Activated CD4-positive, alpha-beta T cell treated with anti-CD3 and anti-CD28 coated beads, Interleukin-2, amount 10 ng/mL, durations not matched to agents 24 days and 14 days (primary cell): ENCODE data around the gene CEMIP2. TPM values are rescaled to one million over a fixed set of nuclear protein-coding genes. Genes with fewer than 3 reads are reported as not detected.

ENCODE experiments used
- DNase-seq: peaks from one replicate; pipeline ENCODE4 v3.0.0; 2022
- H3K27ac Mint-ChIP-seq: one replicate; pipeline ENCODE4 v1.8.0; 2022; ENCODE audit warnings: mild to moderate bottlenecking, mixed read lengths
- H3K27me3 Mint-ChIP-seq: one replicate; pipeline ENCODE4 v1.8.0; 2022; ENCODE audit warnings: mixed read lengths
- H3K36me3 Mint-ChIP-seq: one replicate; pipeline ENCODE4 v1.8.0; 2022; ENCODE audit warnings: low read depth, mild to moderate bottlenecking, mixed read lengths
- H3K4me1 Mint-ChIP-seq: one replicate; pipeline ENCODE4 v1.8.0; 2021; ENCODE audit warnings: mixed read lengths
- H3K4me3 Mint-ChIP-seq: one replicate; pipeline ENCODE4 v1.8.0; 2022; ENCODE audit warnings: mild to moderate bottlenecking, moderate library complexity, mixed read lengths
- H3K9me3 Mint-ChIP-seq: one replicate; pipeline ENCODE4 v1.8.0; 2021; ENCODE audit warnings: mixed read lengths
- intact Hi-C: fragments of 100-400 bp; cut with micrococcal nuclease; formaldehyde crosslinking; loops from one replicate; pipeline ENCODE4 v1.15.1; 2023
- total RNA-seq: library from RNA; stranded (reverse); gene quantifications from 2 replicates; pipeline ENCODE4 v1.2.3, GENCODE V29; 2022

The CEMIP2 gene
- total RNA-seq, 1 donor from 2014 or later = 47.7 TPM

DNA sequence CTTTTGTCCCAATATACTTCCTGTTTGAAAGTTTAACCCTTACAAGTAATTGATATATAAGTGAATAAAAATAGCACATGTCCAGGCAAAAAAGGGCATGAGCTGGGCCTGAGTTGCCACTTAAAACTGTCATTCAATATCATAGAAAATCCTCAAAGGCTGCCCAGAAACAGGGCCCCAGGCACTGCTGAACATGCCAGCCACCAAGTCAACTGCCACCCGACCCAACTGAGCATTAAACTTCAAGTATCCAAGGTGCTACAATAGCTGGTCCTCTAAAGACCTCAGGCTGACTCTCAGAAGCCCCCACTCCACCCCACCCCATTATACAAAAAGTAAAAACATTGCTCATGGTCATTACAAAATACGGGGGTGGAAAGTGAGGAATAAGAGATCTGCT is 83.7 kb downstream of the CEMIP2 start:
- no peak for DNase-seq
- peak overlapping the region; percentile 65 for H3K4me3 Mint-ChIP-seq
- intact Hi-C loops = loop anchor here (10.0 kb wide), 1 partner anchor 60 kb away; no protein-coding TSS in a partner anchor
- H3K27me3 Mint-ChIP-seq = no peaks in the 10 kb centered on the region
- H3K9me3 Mint-ChIP-seq = no peaks in the 10 kb centered on the region
- H3K27ac Mint-ChIP-seq = peak overlapping the region; percentile 20
- H3K36me3 Mint-ChIP-seq = peaks cover 54% of the 10 kb centered on the region
- H3K4me1 Mint-ChIP-seq = peaks cover 33% of the 10 kb centered on the region

DNA sequence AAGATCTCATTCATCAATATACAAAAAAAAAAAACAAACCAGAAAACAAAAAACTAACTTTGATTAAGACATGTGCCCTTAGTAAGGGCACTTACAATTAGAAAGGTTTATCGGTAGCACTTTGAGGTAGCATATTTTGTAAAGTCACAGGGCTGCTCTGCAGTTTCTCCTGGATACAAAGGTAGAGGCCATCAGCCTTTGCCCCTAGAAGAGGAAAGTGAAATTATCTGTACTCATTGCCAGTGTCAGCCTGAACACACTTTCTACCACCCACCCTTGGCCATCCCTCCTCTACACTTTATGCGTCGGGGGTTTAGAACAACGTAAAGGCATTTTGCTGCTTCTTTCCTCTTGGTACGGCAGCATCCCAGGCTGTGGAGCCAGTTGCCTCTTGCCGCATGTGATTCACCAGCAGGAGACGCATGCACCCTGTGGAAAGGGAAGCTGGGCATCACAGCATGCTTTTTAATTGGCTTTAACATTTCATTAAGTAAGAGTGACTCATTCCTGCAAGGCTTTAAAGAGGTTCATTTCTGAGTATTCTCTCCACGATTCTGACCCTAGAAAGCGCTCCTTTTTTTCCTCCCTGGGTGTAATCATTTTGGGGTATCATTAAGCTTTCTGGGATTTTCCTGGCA is 84.6 kb downstream of the CEMIP2 start:
- Mint-ChIP-seq H3K4me1 (peaks cover 30% of the 10 kb centered on the region), H3K27me3 (no peaks in the 10 kb centered on the region), H3K9me3 (no peaks in the 10 kb centered on the region), H3K4me3 (peak overlapping the region; percentile 65), H3K27ac (peak overlapping the region; percentile 69), H3K36me3 (peaks cover 49% of the 10 kb centered on the region)
- no peak for DNase-seq
- intact Hi-C loops = loop anchor here (10.0 kb wide), 1 partner anchor 59 kb away; no protein-coding TSS in a partner anchor

DNA sequence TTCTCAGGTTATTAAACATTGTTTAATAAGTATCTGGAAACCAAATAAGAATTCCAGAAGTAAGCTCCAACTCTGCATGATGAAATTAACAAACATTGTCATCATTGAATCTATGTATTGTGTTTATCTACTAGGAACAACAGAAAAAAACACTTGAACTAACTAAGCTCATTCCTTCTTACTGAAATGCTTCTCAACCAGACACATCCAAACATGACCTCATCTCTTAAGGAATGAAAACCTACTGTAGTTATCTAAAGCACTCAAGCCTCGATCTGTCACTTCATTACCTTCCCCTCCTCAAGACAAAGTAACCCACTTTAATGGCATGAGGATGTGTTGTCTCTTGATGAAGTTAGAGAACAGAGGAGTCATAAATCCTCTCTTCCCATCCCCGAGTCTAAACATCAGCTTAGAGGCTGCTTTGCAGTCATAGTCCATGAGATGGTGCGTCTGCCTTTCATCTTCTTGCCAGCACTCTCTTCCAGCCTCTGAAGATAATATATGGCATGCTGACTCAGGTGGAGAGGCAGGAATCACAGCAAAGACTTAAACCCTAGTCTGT is 86.5 kb downstream of the CEMIP2 start:
- Mint-ChIP-seq H3K4me1 (peaks cover 32% of the 10 kb centered on the region), H3K27ac (no peak overlapping the region), H3K36me3 (peaks cover 44% of the 10 kb centered on the region), H3K4me3 (no peak overlapping the region), H3K9me3 (no peaks in the 10 kb centered on the region), H3K27me3 (no peaks in the 10 kb centered on the region)
- intact Hi-C loops = loop anchor here (10.0 kb wide), 1 partner anchor 57 kb away; no protein-coding TSS in a partner anchor
- DNase-seq = no peak

DNA sequence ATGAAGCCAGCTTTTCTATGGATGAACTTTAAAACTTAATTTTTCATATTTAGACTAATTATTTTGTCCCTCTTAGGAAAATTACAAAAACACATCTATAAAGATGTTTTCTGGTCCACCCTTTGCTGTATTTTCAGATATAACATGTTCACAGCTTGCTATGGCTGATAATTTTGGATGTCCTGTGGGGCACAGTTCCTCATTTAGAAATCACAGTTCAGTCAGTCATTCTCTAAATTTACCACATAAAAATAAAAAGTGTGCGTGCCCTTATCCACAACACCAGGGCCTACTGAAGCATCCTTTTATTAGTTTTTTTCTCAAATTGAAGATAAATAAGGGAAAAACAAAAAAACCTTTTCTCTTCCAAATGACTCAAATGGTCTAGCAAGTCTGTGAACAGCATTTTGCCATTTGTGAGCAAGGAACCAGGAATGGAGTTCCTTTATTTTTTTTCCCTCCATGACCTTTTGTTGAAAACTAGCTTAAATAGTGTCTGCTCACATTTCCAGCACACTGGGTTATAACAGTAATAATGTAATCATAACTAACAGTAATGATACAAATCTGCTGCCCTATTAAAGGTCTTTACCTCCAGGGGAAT is 87.1 kb downstream of the CEMIP2 start:
- H3K9me3 Mint-ChIP-seq = no peaks in the 10 kb centered on the region
- H3K27ac Mint-ChIP-seq = no peak overlapping the region
- peaks cover 34% of the 10 kb centered on the region for H3K4me1 Mint-ChIP-seq
- intact Hi-C loops = loop anchor here (10.0 kb wide), 1 partner anchor 56 kb away; no protein-coding TSS in a partner anchor
- peaks cover 44% of the 10 kb centered on the region for H3K36me3 Mint-ChIP-seq
- DNase-seq = no peak
- no peaks in the 10 kb centered on the region for H3K27me3 Mint-ChIP-seq
- H3K4me3 Mint-ChIP-seq = no peak overlapping the region

DNA sequence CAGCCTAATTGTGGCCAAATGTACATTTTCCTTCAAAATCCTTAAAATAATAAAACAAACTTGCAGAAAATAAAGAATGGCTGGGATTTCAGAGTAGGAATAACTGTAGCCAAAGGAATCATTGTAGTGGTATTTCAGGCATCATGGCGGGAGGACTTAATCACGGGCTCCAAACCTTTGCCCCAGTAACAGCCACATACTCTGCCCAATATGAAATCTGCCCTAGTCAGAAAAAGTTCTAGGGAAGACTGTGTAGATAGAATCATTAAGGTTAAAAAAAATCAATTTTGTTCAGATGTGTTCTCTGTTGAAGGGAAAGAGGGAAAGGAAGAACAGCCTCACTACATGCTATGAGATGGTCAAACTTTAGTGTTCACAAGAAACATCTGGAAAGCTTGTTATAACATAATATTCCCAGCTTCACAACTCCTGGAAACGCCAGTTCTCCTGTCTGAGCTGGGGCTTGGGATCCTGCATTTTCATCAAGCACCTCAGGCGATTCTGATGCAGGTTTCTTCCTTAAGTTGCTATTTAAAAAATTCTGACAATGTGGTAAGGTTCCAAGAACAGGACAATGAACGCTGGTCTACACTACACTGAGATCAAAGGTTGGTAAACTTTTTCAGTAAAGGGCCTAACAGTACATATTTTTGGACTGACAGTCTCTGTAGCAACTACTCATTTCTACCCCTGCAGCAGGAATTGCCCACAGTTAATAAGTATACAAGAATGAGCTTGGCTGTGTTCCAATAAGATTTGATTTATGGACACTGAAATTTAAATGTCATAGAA is 87.9 kb downstream of the CEMIP2 start:
- no peak for DNase-seq
- Mint-ChIP-seq H3K36me3 (peaks cover 36% of the 10 kb centered on the region), H3K9me3 (no peaks in the 10 kb centered on the region), H3K27ac (no peak overlapping the region), H3K4me3 (no peak overlapping the region), H3K27me3 (no peaks in the 10 kb centered on the region), H3K4me1 (peaks cover 26% of the 10 kb centered on the region)
- intact Hi-C loops = loop anchor here (10.0 kb wide), 1 partner anchor 56 kb away; no protein-coding TSS in a partner anchor

DNA sequence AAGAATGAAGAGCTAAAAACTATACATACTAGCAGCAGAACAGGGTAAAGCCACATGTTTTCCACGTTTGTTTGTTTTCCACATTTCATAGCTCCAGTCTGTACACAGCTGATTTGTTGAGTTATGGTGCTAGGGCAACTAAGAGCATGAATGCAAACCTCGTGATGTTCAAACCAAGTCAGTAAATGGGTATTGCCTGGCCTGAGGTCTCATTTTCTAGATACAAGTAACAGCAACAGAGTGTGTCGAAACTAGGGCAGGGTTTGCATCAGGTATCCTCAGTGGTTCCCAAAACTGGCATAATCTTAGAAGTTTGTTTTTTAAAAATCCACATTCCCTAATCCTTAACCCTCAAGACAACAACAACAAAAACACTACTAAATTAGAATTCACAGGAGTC is 89.3 kb downstream of the CEMIP2 start:
- H3K4me1 Mint-ChIP-seq = peaks cover 19% of the 10 kb centered on the region
- H3K27ac Mint-ChIP-seq = no peak overlapping the region
- H3K27me3 Mint-ChIP-seq = no peaks in the 10 kb centered on the region
- H3K9me3 Mint-ChIP-seq = no peaks in the 10 kb centered on the region
- no peak overlapping the region for H3K4me3 Mint-ChIP-seq
- intact Hi-C loops = loop anchor here (5.0 kb wide), 1 partner anchor 37 kb away; no protein-coding TSS in a partner anchor
- peaks cover 32% of the 10 kb centered on the region for H3K36me3 Mint-ChIP-seq
- no peak for DNase-seq

DNA sequence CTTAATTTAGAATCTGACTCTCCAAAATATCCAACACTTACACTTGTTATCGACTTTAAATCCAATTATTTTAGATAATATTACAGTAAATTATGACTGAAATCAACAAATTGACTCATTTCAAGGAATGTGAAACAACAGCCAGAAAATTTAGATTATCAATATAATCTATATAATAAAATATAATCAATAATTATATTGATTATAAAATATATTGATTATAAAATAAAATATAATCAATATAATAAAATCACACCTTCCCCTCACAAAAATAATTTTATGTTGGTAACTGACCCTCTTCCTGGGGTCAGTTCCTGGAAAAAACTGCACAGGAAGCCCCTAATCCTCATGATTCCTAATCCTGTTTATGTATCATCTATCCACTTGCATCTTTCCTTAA is 91.1 kb downstream of the CEMIP2 start:
- no peaks in the 10 kb centered on the region for H3K9me3 Mint-ChIP-seq
- no peak for DNase-seq
- no peak overlapping the region for H3K4me3 Mint-ChIP-seq
- H3K27ac Mint-ChIP-seq = no peak overlapping the region
- intact Hi-C loops = loop anchor here (5.0 kb wide), 1 partner anchor 35 kb away; no protein-coding TSS in a partner anchor
- peaks cover 23% of the 10 kb centered on the region for H3K36me3 Mint-ChIP-seq
- H3K27me3 Mint-ChIP-seq = no peaks in the 10 kb centered on the region
- H3K4me1 Mint-ChIP-seq = peaks cover 13% of the 10 kb centered on the region

DNA sequence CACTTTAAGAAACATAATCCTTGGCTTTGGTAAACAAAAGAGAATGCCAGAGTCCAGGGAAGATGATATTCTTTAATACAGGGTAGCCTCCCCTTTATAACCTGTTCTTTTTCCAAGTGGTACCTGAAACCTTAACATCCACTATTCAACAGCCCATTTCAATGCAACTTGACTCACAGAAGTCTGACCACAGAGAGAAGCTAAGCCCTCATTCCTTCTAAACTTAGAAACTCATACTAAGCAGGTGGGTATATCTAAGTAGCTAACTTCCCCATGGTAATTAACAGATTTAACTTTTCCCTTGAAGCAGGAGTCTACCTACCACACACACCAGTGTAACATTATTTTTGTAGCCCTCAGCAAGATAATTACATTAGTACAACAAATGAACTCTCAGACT is 91.9 kb downstream of the CEMIP2 start:
- Mint-ChIP-seq H3K9me3 (no peaks in the 10 kb centered on the region), H3K27me3 (no peaks in the 10 kb centered on the region), H3K4me3 (no peak overlapping the region), H3K4me1 (peaks cover 13% of the 10 kb centered on the region), H3K36me3 (peaks cover 18% of the 10 kb centered on the region), H3K27ac (no peak overlapping the region)
- intact Hi-C loops = loop anchor here (1.0 to 5.0 kb wide), 2 partner anchors 9 to 34 kb away; no protein-coding TSS in a partner anchor
- DNase-seq = no peak

DNA sequence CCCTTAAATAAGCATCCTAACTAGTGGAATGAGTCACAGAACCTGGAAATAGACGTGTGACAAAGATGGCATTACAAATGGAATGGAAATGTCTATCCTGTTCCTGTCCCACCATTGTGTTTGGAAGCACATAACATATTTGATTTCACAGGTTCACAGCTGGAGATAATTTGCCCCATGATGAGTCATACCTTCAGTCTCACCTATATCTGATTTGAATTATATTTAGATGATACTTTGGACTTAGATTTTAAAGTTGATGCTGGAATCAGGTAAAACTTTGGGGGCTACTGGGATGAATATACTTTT is 92.5 kb downstream of the CEMIP2 start:
- intact Hi-C loops = loop anchor here (1.0 to 5.0 kb wide), 2 partner anchors 9 to 34 kb away; no protein-coding TSS in a partner anchor
- H3K4me3 Mint-ChIP-seq = no peak overlapping the region
- H3K27me3 Mint-ChIP-seq = no peaks in the 10 kb centered on the region
- no peak overlapping the region for H3K27ac Mint-ChIP-seq
- H3K36me3 Mint-ChIP-seq = peaks cover 18% of the 10 kb centered on the region
- H3K9me3 Mint-ChIP-seq = no peaks in the 10 kb centered on the region
- H3K4me1 Mint-ChIP-seq = peaks cover 13% of the 10 kb centered on the region
- no peak for DNase-seq

DNA sequence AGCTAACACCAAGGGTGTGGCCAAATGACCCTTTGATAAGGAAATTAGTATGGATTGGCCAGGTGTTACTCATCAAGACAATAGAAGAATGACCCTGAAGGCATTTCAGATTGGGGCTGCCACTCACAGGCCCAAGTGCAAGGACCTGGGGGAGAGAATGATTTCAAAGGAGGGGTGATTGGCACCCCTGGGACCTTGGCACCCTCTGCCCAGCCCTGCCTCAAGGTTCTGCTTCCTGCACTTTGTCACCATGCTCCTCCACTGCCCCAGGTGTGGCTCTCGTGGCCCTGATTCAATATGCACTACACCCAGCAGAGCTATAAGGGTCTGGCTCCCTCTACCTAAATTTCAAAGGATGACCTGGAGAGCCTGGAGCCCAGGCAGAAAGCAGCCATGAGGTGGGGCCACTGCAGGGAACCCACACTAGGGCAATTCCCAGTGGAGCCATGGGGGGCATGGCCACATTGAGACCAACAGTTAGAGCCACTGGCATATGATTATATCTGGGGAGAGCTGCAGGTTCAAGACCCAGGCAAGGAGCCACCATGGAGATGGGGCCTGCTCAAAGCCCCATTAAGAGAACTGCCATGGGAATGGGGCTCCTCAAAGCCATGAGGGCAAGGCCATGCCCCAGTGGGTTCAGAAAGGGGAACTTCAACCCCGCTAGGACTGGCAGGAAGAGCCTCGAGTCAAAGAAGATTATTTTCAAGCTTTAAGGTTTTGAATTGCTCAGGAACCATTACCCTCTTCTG is 93.0 kb downstream of the CEMIP2 start:
- no peak for DNase-seq
- H3K9me3 Mint-ChIP-seq = no peaks in the 10 kb centered on the region
- H3K27me3 Mint-ChIP-seq = no peaks in the 10 kb centered on the region
- no peak overlapping the region for H3K4me3 Mint-ChIP-seq
- H3K36me3 Mint-ChIP-seq = peaks cover 17% of the 10 kb centered on the region
- peaks cover 12% of the 10 kb centered on the region for H3K4me1 Mint-ChIP-seq
- H3K27ac Mint-ChIP-seq = no peak overlapping the region
- intact Hi-C loops = loop anchor here (5.0 kb wide), 1 partner anchor 33 kb away; no protein-coding TSS in a partner anchor

DNA sequence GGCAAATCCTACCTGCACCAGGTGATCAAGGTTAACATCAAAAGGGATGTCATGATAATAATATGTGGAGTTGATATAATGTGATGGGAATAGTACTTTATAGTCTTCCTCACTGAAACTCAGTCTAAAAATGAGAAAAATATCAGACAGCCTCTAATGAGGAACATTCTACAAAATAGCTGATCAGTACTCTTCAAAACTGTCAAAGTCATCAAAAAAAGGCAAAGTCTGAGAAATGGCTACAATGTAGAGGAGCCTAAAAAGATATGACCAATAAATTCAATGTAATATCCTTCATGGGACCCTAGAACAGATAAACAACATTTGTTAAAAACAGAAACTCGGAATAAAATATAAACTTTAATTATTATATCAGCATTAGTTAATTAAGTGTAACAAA is 95.7 kb downstream of the CEMIP2 start:
- intact Hi-C loops = no loop called here
- Mint-ChIP-seq H3K4me1 (peaks cover 2% of the 10 kb centered on the region), H3K27ac (no peak overlapping the region), H3K4me3 (no peak overlapping the region), H3K36me3 (peaks cover 8% of the 10 kb centered on the region), H3K27me3 (peaks cover 7% of the 10 kb centered on the region), H3K9me3 (peaks cover 4% of the 10 kb centered on the region)
- no peak for DNase-seq

DNA sequence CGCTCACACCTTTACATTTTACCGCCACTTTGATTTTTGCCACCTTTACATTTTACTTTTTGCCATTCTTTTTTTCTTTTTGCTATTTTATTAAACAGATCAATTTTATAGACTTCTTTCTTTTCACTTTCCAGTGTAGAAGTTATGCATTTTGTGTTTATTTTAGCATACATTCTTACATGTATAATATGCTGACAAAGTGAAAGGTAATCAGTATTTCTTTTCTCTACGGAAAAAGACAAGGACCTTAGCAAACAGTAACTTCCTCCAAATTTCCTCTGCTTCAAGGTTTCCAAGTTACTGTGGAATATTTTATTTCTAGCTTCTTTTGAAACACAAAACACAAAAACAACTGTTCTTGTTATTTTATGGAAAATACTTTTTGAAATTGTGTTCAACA is 97.0 kb downstream of the CEMIP2 start:
- Mint-ChIP-seq H3K36me3 (peaks cover 4% of the 10 kb centered on the region), H3K27me3 (peaks cover 7% of the 10 kb centered on the region), H3K4me1 (no peaks in the 10 kb centered on the region), H3K9me3 (peaks cover 4% of the 10 kb centered on the region), H3K27ac (no peak overlapping the region), H3K4me3 (no peak overlapping the region)
- intact Hi-C loops = no loop called here
- no peak for DNase-seq

DNA sequence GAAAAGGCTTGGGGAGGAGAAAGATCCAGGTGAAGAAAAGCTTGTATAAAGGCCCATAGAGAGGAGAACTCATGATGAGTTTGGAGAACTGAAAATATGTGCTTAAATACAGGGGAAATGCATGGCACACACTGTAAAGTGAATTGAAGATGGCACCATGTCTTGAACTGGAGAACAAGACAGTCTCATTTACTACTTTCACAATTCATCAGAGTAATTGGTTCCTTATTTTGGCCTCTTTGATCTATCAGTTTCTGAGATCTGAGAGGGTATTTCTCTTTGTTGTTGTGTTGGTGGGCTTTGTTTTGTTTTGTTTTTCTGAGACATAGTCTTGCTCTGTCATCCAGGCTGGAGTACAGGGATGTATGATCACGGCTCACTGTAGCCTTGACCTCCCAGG is 98.2 kb downstream of the CEMIP2 start:
- Mint-ChIP-seq H3K36me3 (peaks cover 4% of the 10 kb centered on the region), H3K4me1 (no peaks in the 10 kb centered on the region), H3K27me3 (peaks cover 7% of the 10 kb centered on the region), H3K9me3 (peaks cover 4% of the 10 kb centered on the region), H3K4me3 (no peak overlapping the region), H3K27ac (no peak overlapping the region)
- intact Hi-C loops = no loop called here
- no peak for DNase-seq
